Measurements from ENCODE around the gene AQP3.
"Not testable (repeated sequence)": the region's sequence is repeated elsewhere in the genome, so short reads cannot be mapped to it uniquely, and the experiment has no call there.

- TF ChIP-seq, protein P1, sequence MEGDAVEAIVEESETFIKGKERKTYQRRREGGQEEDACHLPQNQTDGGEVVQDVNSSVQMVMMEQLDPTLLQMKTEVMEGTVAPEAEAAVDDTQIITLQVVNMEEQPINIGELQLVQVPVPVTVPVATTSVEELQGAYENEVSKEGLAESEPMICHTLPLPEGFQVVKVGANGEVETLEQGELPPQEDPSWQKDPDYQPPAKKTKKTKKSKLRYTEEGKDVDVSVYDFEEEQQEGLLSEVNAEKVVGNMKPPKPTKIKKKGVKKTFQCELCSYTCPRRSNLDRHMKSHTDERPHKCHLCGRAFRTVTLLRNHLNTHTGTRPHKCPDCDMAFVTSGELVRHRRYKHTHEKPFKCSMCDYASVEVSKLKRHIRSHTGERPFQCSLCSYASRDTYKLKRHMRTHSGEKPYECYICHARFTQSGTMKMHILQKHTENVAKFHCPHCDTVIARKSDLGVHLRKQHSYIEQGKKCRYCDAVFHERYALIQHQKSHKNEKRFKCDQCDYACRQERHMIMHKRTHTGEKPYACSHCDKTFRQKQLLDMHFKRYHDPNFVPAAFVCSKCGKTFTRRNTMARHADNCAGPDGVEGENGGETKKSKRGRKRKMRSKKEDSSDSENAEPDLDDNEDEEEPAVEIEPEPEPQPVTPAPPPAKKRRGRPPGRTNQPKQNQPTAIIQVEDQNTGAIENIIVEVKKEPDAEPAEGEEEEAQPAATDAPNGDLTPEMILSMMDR (IDR thresholded peaks at IDR 0.05; ENCODE audit: control extremely low read depth in 1 of 3, insufficient read depth in 1 of 3, low read depth in 1 of 3, low read length in 3 of 3): not testable (repeated sequence)
- TF ChIP-seq CBX5 (IDR thresholded peaks at IDR 0.05; ENCODE audit: low read depth, low read length); POLR2AphosphoS5 (IDR thresholded peaks at IDR 0.05; ENCODE audit: low read depth, low read length); POLR2A (IDR thresholded peaks at IDR 0.05; ENCODE audit: control extremely low read depth in 1 of 2, low read depth in 2 of 2, low read length in 2 of 2); CEBPB (IDR thresholded peaks at IDR 0.05; ENCODE audit: low read depth, low read length); SUZ12 (IDR thresholded peaks at IDR 0.05; ENCODE audit: low read length); EP300 (IDR thresholded peaks at IDR 0.05; ENCODE audit: borderline replicate concordance in 1 of 2, low read depth in 2 of 2, low read length in 2 of 2); RNF2 (IDR thresholded peaks at IDR 0.05; ENCODE audit: borderline replicate concordance, low read depth, low read length, missing control alignments, poor library complexity, severe bottlenecking); KDM5A (IDR thresholded peaks at IDR 0.05; ENCODE audit: low read length); RXRA (IDR thresholded peaks at IDR 0.05; ENCODE audit: insufficient read depth, low read depth, low read length); YY1 (IDR thresholded peaks at IDR 0.05; ENCODE audit: low read depth, low read length); ZNF274 (IDR thresholded peaks at IDR 0.05; ENCODE audit: borderline replicate concordance, extremely low read depth, low read length): not testable (repeated sequence)
- TF ChIP-seq, protein P2, sequence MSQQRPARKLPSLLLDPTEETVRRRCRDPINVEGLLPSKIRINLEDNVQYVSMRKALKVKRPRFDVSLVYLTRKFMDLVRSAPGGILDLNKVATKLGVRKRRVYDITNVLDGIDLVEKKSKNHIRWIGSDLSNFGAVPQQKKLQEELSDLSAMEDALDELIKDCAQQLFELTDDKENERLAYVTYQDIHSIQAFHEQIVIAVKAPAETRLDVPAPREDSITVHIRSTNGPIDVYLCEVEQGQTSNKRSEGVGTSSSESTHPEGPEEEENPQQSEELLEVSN (IDR thresholded peaks at IDR 0.05): not testable (repeated sequence)
- TF ChIP-seq, protein P3, sequence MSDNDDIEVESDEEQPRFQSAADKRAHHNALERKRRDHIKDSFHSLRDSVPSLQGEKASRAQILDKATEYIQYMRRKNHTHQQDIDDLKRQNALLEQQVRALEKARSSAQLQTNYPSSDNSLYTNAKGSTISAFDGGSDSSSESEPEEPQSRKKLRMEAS (IDR thresholded peaks at IDR 0.05): not testable (repeated sequence)
These were observed 46.4 kb upstream of the AQP3 start for GRCh38 chr9:33493819-33494218.
